ENCODE data around the gene WAPL. TPM values are rescaled to one million over a fixed set of nuclear protein-coding genes. Genes with fewer than 3 reads are reported as not detected.

Gene WAPL
- total and polyA plus RNA-seq, 2 of the 13 experiments (the other 11 are each of a cell fraction or from before 2014, with no cell fraction given) = 13.2 to 43.5 TPM

GRCh38 chr10:86440874-86441843 lies 80.4 kb downstream of the WAPL start (continued):
- TF ChIP-seq ZNF446 (CRISPR knock-in tag; IDR thresholded peaks at IDR 0.05) = no peak
- TF ChIP-seq FOXA3 (CRISPR knock-in tag; IDR thresholded peaks at IDR 0.05) = peak; percentile 68
- TF ChIP-seq ZNF225 (CRISPR knock-in tag; IDR thresholded peaks at IDR 0.05) = no peak
- no peak for TF ChIP-seq MAF1 (CRISPR knock-in tag; IDR thresholded peaks at IDR 0.05; ENCODE audit: borderline replicate concordance)
- 0 out of 2 replicates have a peak, but pooled peaks have one; percentile 28 for TF ChIP-seq TP53 (CRISPR knock-in tag; conservative IDR thresholded peaks at IDR 0.05)
- TF ChIP-seq ZNF740 (CRISPR knock-in tag; IDR thresholded peaks at IDR 0.05) = no peak
- TF ChIP-seq NR2C2 (CRISPR knock-in tag; IDR thresholded peaks at IDR 0.05; ENCODE audit: borderline replicate concordance) = peak; percentile 43; the same call in 1 of the 2 replicates
- no peak for TF ChIP-seq CBFB (CRISPR knock-in tag; IDR thresholded peaks at IDR 0.05)
- peak; percentile 56 to 91; a peak in 3 of 4 replicates for TF ChIP-seq EP300 (IDR thresholded peaks at IDR 0.05; ENCODE audit: low read depth in 2 of 2, low read length in 2 of 2)
- peak; percentile 81; the same call in 1 of the 2 replicates for TF ChIP-seq EP300 (CRISPR knock-in tag; IDR thresholded peaks at IDR 0.05; ENCODE audit: borderline replicate concordance)
- TF ChIP-seq PATZ1 (CRISPR knock-in tag; IDR thresholded peaks at IDR 0.05) = peak; percentile 91
- TF ChIP-seq FOSL2 (CRISPR knock-in tag; IDR thresholded peaks at IDR 0.05) = peak; percentile 89
- TF ChIP-seq MAX (IDR thresholded peaks at IDR 0.05) = peak; percentile 47
- 0 out of 2 replicates have a peak, but pooled peaks have one; percentile 44 for TF ChIP-seq ZNF605 (CRISPR knock-in tag; IDR thresholded peaks at IDR 0.05)
- no peak for TF ChIP-seq PHF20 (CRISPR knock-in tag; IDR thresholded peaks at IDR 0.05)
- TF ChIP-seq PHF21A (CRISPR knock-in tag; IDR thresholded peaks at IDR 0.05) = peak; percentile 91
- TF ChIP-seq ZNF567 (CRISPR knock-in tag; IDR thresholded peaks at IDR 0.05; ENCODE audit: borderline replicate concordance) = peak; percentile 61; the same call in 1 of the 2 replicates
- TF ChIP-seq TCF7L2 (IDR thresholded peaks at IDR 0.05; ENCODE audit: low read depth, low read length) = peak; percentile 76; the same call in 1 of the 2 replicates
- TF ChIP-seq STAT6 (CRISPR knock-in tag; IDR thresholded peaks at IDR 0.05; ENCODE audit: borderline replicate concordance) = peak; percentile 83
- peak; percentile 60; the same call in 1 of the 2 replicates for TF ChIP-seq ISL2 (CRISPR knock-in tag; IDR thresholded peaks at IDR 0.05)
- TF ChIP-seq RNF219 (CRISPR knock-in tag; IDR thresholded peaks at IDR 0.05) = no peak
